LNCaP clone FGC (cell line): ENCODE results near the gene CEACAM7.

ENCODE experiments used
- DNase-seq: peaks from one replicate; pipeline ENCODE4 v3.0.0-alpha.2; 2011; ENCODE audit warnings: low read depth
- H3K4me3 ChIP-seq: 2 replicates; pipeline ENCODE4 v1.5.1; 2011; ENCODE audit warnings: mild to moderate bottlenecking, low read depth, low read length, control low read depth
- CTCF ChIP-seq: IDR thresholded peaks from 2 replicates; pipeline ENCODE4 v1.5.1; 2012; ENCODE audit warnings: mild to moderate bottlenecking; ENCODE audit not compliant: control insufficient read depth, insufficient read depth; ENCODE audit errors: extremely low read depth

Gene CEACAM7

GRCh38 chr19:41706741-41707501 is 18.9 kb upstream of the CEACAM7 start:
- TF ChIP-seq CTCF, result peak; percentile 55
- DNase-seq, result no peak
- no peak overlapping the region for H3K4me3 ChIP-seq

GRCh38 chr19:41705393-41706174 is 17.5 kb upstream of the CEACAM7 start:
- H3K4me3 ChIP-seq, result no peak overlapping the region
- no peak for DNase-seq
- no peak for TF ChIP-seq CTCF

GRCh38 chr19:41703602-41704293 is 15.7 kb upstream of the CEACAM7 start:
- no peak for TF ChIP-seq CTCF
- no peak for DNase-seq
- H3K4me3 ChIP-seq, result no peak overlapping the region

DNA sequence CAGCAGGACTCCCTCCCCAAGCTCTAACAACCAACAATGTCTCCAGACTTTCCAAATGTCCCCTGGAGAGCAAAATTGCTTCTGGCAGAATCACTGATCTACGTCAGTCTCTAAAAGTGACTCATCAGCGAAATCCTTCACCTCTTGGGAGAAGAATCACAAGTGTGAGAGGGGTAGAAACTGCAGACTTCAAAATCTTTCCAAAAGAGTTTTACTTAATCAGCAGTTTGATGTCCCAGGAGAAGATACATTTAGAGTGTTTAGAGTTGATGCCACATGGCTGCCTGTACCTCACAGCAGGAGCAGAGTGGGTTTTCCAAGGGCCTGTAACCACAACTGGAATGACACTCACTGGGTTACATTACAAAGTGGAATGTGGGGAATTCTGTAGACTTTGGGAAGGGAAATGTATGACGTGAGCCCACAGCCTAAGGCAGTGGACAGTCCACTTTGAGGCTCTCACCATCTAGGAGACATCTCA is 14.1 kb upstream of the CEACAM7 start:
- TF ChIP-seq CTCF, result no peak
- DNase-seq, result no peak
- no peak overlapping the region for H3K4me3 ChIP-seq

- H3K4me3 ChIP-seq, result no peak overlapping the region
- no peak for DNase-seq
- no peak for TF ChIP-seq CTCF
These were observed 13.5 kb upstream of the CEACAM7 start for GRCh38 chr19:41701401-41702075.

- no peak overlapping the region for H3K4me3 ChIP-seq
- TF ChIP-seq CTCF, result no peak
- no peak for DNase-seq
These were observed 12.5 kb upstream of the CEACAM7 start for GRCh38 chr19:41700381-41701195.
